ENCODE results near the gene SMURF1.

DNA sequence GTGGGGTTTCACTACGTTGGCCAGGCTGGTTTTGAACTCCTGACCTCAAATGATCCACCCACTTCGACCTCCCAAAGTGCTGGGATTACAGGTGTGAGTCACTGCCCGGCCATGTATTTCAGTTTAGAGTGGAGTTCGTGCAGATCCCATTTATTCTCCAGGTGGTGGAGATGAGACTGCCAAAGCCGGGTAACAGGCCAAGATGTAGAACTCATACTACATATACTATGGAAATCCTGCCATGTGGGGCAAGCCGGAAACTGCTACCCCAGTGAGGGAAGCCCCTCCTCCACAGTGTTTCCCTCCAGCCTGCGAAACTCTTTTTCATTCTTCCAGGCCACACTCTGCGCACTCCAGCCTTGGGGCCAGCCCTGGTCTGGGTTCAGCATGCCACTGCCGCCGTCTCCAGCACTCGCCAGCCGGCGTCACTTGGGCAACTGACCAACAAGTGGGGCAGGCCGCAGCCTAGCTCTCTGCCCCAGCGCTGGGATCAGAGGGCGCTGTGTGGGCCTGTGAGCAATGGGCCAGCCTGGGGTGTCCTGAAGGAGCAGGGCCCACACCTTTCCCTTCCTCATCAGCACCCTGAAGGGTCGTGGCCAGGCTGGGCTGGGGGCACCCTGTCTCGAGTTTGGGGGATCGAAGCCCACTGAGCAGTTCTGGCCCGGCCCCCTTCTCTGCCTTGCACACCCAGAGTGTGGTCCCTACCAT lies 143.6 kb downstream of the SMURF1 start:
- TF ChIP-seq POLR2A (IDR thresholded peaks at IDR 0.05): no peak
- TF ChIP-seq, protein P1, sequence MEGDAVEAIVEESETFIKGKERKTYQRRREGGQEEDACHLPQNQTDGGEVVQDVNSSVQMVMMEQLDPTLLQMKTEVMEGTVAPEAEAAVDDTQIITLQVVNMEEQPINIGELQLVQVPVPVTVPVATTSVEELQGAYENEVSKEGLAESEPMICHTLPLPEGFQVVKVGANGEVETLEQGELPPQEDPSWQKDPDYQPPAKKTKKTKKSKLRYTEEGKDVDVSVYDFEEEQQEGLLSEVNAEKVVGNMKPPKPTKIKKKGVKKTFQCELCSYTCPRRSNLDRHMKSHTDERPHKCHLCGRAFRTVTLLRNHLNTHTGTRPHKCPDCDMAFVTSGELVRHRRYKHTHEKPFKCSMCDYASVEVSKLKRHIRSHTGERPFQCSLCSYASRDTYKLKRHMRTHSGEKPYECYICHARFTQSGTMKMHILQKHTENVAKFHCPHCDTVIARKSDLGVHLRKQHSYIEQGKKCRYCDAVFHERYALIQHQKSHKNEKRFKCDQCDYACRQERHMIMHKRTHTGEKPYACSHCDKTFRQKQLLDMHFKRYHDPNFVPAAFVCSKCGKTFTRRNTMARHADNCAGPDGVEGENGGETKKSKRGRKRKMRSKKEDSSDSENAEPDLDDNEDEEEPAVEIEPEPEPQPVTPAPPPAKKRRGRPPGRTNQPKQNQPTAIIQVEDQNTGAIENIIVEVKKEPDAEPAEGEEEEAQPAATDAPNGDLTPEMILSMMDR (IDR thresholded peaks at IDR 0.05): no peak

Data from esophagus squamous epithelium (tissue), 4 donors.